GM19455 (cell line): ENCODE data around the gene NCKIPSD.

Experiments
- ATAC-seq: cut with Tn5 transposase; IDR thresholded peaks from one replicate; pipeline ENCODE4 v1.9.1; 2021; ENCODE audit not compliant: unreplicated experiment

Gene NCKIPSD

DNA sequence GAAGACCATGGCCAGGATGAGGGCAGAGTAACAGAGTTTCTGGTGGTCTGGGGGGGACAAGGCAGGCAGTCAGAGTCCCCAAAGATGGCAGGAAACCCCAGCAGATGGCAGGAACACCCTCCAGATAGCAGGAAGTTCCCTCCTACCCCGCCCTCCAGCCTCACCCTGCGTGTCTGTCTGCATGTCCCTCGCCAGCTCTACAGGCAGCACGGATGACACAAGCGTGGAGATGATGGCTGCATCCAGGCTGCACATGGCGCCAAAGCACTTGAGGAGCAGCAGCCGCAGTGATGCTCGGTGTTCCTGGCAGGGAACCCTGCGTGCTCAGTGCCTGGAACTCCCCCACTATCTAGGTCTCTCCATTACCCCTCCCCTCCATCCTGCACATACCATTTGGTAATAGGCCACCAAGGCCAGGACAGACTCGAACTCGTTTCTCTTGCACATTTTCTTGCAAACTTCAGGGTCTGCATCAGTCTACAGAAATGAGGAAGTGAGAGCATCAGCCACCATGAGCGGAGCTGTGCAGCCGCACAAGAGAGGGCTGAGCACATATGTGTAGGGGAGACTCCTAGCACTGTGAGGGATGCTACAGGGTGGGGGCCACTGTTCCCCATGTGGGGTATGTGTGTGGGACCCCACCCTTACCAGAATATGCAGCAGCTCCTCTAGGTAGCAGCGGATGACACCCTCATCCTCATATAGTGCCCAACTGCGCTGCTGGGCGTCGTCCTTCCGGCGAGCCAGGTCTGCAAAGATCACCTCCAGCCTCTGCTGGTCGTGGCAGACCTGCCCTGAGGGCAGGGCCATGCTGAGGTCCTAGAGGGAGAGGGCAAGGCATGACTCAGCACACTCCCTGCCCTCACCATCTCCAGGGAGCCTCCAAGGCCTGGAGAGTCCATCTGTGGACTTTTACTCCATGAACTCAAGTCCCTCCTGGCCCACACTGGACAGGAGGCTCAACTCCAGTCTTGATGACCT lies 6.0 kb downstream of the NCKIPSD start:
- no peak for ATAC-seq

DNA sequence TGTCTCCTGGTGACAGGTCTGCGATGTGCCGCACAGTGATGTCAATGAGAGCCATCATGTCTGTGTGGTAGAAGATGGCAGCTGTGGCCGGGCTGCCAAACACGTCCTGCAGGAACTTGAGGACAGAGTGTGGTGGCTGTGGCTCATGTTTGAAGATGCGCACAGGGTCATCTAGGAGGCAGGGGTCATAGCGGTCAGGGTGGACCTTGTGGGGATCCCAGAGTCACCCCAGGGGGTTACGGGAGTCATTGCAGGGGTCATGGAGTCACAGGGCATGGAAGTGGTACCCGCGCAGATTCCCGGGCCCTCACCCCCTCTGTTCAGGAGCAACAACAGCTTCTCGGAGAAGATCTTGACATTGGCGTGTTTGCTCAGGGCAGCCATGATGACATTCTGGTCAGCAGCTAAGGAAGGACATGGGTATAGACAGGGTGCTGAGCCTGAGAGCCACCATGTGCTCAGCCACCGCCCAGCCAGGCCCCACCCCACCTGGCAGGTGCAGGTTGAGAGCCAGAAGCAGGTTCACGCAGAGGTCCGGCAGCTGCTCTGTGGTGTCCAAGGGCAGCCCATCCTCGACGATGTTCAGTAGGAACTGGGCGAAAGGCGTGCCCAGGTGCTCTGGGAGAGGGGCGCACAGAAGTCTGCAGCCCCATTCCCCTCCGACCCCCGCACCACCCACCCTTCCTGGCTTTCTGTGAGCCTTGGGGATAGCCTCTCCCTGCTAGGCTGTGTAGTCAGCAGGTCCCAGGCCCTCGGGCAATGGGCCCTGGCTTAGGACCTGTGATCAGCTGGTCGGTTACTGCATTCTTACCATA lies 6.9 kb downstream of the NCKIPSD start:
- ATAC-seq, result no peak

DNA sequence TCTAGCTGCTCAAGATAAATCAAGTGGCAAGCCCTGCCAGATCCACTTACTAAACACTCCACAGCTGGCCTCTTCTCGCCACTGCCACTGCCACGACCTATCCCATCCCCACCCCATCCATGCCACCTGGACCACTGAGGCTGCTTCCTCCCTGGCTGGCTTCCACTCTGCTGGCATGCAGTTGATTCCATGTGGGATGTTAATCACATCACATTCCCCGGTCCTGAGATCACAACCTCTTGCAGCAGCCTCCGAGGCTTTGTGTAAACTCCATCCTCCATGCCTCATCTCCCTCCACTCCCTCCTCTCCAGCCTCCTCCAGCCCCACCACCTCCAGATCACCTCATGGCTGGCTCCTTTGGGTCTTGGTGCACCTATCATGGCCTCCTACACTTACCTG lies 7.7 kb downstream of the NCKIPSD start:
- ATAC-seq, result no peak

DNA sequence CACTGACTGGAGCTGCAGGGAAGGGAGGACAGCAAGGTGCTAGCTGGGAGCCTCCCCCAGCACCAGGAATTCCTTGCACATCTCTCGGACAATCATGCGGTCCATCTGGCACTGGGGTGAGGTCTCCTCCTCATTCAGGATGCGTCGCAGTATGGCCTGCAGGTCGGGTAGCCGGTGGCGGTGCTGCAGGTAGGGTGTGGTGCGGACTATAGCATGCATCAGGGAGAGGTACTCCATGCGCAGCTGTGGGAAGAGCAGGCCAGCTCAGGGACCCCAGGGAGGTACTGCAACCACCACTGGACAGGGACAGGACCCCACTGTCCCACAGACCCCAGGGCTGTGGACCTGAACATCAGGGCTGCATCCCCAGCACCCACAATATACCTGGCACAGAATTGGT lies 11.2 kb downstream of the NCKIPSD start:
- ATAC-seq, result no peak

DNA sequence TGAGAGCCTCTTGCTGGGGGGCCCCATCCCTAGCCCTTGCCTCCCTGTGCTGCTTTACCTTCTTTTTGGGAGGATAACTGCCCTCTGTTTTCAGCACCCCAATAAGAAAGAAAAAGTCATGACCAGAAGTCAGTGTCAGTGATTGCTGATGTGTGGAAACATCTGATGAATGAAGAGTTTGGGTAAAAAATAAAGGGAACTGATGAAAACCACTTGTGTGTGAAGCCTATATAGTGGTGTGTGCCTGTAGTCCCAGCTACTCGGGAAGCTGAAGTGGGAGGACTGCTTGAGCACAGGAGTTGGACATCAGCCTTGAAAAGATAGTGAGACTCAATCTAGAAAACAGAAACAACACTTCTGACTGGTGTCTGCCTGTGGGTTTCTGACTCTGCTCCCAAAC lies 13.2 kb downstream of the NCKIPSD start:
- ATAC-seq, result no peak

DNA sequence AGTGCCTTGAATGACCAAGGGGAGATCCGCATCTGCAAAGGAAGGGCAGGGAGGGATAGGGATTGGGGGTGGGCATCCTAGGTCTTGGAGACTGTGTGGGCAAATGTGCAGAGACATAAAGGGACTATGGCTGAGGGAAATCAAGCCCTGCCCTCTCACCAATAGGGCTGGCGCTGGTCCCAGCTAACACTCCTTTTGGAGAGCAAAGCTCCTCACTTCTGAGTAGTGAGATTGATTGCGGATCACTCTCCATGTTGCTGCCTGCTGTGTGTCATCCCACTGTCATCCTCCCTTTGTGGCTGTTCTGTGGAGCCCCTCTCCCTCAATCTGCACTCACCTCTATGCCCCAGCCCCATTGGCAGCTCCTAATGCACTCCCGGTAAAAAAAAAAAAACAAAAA lies 20.8 kb downstream of the NCKIPSD start:
- no peak for ATAC-seq

DNA sequence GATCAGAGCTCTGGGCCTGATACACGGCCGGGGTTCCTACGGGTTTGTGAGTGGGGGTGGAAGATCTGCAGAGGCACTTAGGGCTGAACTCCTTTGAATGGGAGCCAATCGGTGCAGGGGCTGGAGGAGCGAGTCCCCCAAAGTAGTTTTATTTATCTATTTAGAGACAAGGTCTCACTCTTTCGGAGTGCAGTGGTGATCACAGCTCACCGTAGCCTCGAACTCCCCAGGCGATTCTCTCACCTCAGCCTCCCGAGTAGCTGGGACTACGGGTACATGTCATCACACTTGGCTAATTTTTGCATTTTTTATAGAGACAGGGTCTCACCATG lies 21.4 kb downstream of the NCKIPSD start:
- no peak for ATAC-seq

DNA sequence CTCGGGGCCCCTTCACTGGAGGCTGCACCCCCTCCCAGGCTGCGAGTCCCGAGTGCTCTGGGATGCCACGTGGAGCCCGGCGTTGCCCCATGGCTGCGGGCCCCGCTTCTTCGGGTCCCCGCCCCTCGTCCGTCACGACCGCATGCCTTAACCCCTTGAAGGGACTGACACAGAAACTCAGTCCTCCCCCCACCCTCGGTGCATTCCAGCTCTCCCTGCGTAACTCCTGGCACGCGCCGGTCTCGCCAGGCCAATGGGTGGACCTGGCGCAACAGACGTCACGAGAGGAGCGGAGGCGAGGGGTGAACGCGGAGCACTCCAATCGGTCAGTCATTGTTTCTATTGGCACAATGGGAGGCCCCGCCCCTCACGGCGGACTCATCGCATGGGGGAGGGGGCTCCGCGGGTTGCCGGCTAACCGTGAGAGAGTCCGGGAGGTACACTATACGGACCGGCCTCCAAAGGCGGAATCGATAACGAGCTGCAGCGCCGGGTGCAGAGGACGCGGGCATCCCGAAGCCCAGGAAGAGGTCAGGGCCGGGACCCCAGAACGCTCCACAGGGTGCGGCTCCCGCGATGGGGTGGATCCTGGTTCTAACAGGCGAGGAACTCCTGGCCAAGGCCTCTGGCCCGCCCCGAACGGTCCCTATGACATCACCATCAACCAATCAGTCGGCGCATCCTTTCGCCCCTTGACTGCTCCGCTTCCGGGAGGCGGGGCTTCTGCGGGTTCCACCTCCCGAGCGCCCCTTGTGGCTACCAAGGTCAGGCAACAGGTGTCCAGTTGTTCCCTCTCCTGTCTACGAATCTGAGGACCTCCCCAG lies 22.0 kb downstream of the NCKIPSD start:
- peak; percentile 87 for ATAC-seq

DNA sequence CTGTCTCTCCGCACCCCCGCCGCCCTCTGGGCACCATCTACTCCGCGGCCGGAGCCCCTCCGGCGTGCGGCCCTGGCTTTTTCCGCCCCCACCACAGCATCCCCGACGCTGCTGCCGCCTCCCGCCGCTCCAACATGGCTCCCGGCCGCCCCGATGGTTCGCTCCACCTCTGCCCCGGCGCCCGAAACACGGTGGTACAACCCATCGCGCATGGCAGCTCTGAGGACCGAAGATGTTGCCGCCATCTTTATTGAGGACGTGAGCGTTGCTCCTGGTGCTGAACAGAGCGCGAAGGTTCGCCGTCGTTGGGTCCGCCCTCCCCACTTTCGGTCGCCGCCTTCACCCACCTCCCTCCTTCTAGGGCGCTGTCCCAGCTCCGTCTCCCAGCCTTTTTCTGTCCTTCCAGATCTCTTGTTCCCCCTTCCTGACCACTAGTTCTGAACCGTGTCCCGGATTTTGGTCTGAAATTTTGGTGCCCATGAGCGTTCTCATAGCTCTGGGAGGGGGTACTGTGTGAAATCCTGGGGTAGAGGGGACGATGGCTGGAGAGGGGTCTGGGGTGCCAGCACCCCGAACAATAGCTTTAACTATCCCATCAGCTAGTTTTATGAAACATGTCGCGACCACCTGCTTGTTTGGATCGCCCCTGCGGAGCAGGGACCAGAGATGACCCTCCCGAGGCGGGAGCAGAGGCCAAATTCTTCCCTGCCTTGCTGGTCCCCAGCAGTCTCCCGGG lies 22.8 kb downstream of the NCKIPSD start, which contains the start of gene CELSR3:
Gene CELSR3 (minus strand): TSS at position 134 of the 736 bp plus-strand sequence. CDS start 252 bp downstream, outside the sequence.
- ATAC-seq, result no peak

DNA sequence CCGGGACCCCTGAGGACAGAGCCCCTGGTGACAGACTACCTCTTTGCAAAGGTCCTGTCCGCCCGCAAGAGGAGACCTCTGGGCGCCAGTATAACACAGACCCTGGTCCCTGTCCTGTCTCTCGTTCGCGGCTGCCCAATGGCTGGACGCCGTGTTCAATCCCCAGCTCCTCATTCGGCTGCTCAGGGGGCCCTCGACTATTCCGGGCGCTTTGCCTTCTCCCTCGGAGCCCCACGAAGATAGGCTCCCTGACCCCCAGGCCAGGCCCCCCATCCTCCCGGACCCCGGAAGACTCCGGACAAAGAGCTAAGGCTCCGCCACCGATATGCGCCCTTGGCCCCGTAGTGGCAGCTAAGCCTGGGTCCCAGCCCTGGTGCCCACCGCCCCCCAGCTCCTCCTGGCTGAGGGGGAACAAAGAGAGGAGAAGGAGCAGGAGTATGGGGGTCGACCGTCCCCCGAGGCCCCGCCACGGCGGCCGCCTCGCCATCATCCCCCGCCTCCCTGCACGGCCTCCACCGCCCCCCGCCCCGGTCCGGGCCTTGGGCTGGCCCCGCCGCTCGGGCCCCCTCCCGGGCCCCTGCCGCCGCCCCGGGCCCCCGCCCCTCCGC lies 23.5 kb downstream of the NCKIPSD start:
- no peak for ATAC-seq

DNA sequence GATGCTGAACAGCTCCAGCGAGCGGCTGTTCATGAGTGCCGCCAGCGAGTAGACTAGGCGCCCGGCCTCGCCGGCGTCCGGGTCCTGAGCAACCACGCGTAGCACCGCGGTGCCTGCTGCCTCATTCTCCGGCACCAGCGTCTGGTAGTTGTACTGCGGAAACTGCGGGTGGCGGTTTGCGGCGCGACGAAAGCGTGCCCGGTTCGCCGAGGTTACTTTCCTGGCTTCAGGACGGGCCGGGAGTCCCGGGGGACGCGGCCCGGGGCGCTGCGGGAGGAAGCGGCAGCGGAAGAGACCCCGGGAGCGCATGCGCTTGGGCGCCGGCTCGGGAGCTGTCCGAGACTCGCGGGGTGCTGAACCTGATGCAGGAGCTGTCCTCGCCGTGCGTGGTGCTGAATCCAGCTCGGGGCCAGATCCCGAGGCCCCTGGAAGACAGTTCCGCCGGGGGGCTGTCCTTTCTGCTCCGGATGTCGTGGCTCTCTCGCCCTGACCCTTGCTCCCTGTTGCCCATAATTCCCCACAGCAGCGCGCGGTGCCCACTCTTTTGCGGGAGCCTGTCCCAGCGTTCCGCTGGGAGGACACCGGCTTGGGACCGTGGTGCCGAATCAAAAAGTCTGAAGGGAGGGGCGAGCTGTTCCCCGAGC lies 24.1 kb downstream of the NCKIPSD start:
- ATAC-seq, result no peak

DNA sequence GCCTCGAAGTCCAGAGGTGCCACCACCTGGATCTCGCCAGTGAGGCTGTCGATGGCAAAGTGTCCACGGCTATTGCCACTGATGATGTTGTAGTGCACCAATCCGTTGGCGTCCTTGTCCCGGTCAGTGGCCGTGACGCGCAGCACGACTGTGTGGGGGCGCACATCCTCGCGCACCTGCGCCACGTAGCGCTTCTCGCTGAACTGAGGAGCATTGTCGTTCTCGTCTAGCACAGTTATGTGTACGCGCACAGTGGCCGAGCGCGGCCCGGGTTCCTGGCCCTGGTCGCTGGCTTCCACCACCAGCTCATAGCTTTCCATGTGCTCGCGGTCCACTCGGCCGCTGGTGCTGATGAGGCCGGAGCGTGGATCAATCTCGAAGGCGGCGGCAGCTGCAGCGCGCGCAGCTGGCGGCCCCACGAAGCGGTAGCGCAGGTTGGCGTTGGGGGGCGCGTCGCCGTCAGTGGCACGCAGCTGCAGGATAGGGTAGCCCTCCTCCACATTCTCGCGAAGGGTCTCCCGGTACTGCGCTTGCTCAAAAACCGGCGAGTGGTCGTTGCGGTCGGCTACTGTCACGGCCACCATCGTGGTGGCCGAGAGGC lies 24.8 kb downstream of the NCKIPSD start:
- no peak for ATAC-seq

DNA sequence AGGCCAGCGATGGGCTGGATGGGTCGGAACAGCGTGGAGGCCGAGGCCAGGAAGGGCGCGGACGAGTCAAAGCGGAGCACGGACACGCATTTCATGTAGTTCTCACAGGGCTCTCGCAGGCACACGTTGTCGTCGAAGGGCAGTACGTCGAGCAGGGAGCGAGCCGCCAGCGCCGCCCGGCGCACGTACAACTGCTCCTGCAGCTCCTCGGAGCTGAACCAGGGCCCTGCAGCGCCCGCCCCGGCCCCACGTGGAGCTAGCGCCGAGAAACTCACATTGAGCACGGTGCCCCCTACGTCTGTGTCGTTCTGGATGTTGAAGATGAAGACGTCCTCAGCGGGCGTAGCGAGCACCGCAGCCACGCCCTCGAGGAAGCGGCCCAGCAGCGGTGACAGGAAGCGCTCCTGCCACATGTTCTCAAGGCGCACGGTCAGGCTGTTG lies 28.9 kb downstream of the NCKIPSD start:
- ATAC-seq, result no peak

DNA sequence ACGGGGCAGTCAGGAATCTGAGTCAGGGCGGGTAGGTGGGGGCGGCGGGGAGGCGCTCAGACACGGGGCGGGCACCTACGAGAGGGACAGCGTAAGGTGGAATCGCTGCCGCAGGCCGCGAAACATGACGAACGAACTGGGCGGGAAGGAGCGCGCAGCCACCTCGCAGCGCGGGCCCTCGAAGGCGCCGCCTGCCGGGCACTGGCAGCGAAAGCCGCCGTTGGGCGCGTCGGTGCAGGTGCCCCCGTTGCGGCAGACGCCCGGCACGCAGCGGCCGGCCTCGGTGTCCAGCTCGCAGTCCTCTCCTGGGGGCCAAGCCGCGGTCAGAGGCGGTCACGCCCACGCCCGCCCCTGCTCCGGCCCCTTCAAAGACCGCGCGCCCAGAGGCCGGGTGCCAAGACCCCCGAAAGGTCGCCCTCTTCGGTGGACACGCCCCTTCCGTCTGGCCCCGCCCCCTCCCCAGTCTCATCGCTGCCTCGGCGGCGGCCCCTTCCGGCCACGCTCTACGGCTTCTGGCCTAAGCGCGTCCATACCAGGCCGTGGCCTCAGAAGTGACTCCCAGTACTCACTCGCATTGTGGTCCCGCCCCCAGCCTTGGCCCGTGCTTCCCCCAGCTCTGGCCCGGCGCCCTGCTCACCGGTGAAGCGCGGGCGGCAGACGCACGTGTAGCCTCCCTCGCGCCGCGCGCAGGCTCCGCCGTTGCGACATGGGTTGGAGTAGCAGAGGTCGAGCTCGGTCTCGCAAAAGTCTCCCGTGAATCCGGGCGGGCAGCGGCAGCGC lies 29.5 kb downstream of the NCKIPSD start:
- ATAC-seq, result peak; percentile 76

DNA sequence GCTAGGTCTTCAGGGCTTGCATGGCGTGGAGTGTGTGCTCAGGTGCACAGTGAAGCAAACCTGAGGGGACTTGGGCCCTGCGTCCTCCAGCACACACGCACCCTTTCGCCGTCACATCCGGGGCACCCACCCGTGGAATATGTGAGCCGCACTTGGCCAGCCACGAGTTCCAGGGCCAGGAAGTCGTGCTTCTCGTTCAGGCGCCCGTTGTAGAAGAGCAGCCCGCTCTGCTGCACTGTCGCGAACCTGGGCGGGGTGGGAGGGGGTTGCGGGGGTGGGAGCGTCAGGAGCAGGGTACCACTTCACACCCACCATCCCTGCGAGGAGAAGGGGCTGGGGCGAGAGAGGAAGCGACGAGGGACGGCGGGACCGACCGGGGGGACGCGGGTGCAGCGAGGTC lies 30.1 kb downstream of the NCKIPSD start:
- ATAC-seq, result no peak

DNA sequence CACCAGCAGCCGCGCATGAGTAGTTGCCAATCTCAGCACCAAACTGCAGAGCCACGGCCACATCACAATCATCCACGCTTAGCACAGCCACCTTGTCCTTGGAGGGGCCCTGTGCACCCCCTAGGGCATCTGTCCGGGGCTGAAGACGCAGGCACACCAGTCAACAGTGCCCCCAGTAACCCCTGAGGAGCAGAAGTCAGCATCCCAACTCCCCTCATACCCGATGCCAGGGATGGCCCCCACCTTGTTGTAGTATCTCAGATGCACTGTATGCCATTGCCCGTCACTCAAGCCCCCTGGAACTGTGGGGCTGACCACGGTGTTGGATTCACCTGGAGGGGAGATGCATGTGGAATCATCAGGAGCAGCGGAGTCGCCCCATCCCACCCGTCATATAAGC lies 30.7 kb downstream of the NCKIPSD start:
- ATAC-seq, result no peak

DNA sequence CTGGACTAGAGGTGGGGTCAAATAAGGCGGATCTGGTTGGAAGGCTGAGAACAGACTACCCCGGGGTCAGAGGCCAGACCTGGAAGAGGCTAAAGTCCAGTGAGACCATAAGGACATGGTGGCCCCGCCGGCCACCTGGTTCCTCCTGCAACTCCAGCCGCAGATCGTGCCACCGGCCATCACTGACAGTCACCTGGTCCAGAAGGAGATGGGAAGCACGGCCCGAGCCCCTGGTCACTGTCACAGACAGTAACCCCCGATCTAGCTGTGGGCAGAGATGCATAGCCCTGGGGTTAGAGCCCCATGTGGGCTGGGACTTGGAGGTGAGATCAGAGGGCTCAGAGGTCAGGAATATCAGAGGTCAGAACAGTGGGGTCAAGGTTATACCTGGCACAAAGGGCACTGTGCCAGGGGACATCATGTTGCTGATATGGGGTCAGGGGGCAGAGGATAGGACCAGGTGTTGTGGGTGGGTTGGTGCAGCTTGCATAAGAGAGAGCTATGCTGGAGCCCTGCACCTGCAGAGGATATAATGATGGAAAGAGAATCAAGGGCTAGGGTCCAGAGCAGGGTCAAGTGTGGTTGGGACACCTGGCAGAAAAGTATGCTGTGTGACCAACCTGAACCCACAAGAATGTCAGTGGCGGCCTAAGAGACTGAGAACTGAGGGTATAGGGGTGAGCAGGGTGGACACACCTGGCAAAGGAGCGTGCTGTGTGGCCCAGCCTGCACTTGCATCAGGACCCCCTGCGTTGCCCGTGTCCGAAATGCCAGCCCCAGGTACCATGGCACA lies 32.6 kb downstream of the NCKIPSD start:
- ATAC-seq, result no peak
